Measurements from ENCODE around the gene GAPT.
"Not testable (repeated sequence)": the region's sequence is repeated elsewhere in the genome, so short reads cannot be mapped to it uniquely, and the experiment has no call there.

Gene GAPT

GRCh38 chr5:58503390-58504046 is 12.3 kb downstream of the GAPT start:
- DNase-seq (ENCODE audit: low read depth in 1 of 2, low spot score in 1 of 2) = no peak

GRCh38 chr5:58504766-58505165 is 13.5 kb downstream of the GAPT start:
- DNase-seq (ENCODE audit: low read depth in 1 of 2, low spot score in 1 of 2) = no peak

- no peak for DNase-seq (ENCODE audit: low read depth in 1 of 2, low spot score in 1 of 2)
Observed at GRCh38 chr5:58505502-58505901, 14.3 kb downstream of the GAPT start.

GRCh38 chr5:58505971-58506640 is 14.9 kb downstream of the GAPT start:
- no peak for DNase-seq (ENCODE audit: low read depth in 1 of 2, low spot score in 1 of 2)

GRCh38 chr5:58507715-58508114 is 16.5 kb downstream of the GAPT start:
- no peak for DNase-seq (ENCODE audit: low read depth in 1 of 2, low spot score in 1 of 2)

GRCh38 chr5:58517198-58517597 is 26.0 kb downstream of the GAPT start:
- DNase-seq (ENCODE audit: low read depth in 1 of 2, low spot score in 1 of 2) = no peak

GRCh38 chr5:58523956-58524355 is 32.7 kb downstream of the GAPT start:
- no peak for DNase-seq (ENCODE audit: low read depth in 1 of 2, low spot score in 1 of 2)

GRCh38 chr5:58524571-58524970 is 33.3 kb downstream of the GAPT start:
- DNase-seq (ENCODE audit: low read depth in 1 of 2, low spot score in 1 of 2) = no peak

- DNase-seq (ENCODE audit: low read depth in 1 of 2, low spot score in 1 of 2) = no peak
Observed at GRCh38 chr5:58530942-58531490, 39.8 kb downstream of the GAPT start.

- DNase-seq (ENCODE audit: low read depth in 1 of 2, low spot score in 1 of 2) = not testable (repeated sequence)
Observed at GRCh38 chr5:58541935-58542334, 50.7 kb downstream of the GAPT start.

GRCh38 chr5:58542709-58543108 is 51.5 kb downstream of the GAPT start:
- DNase-seq (ENCODE audit: low read depth in 1 of 2, low spot score in 1 of 2) = no peak

GRCh38 chr5:58543723-58544122 is 52.5 kb downstream of the GAPT start:
- DNase-seq (ENCODE audit: low read depth in 1 of 2, low spot score in 1 of 2) = no peak

- DNase-seq (ENCODE audit: low read depth in 1 of 2, low spot score in 1 of 2) = no peak
Observed at GRCh38 chr5:58544195-58544594, 53.0 kb downstream of the GAPT start.

GRCh38 chr5:58544926-58545325 is 53.7 kb downstream of the GAPT start:
- no peak for DNase-seq (ENCODE audit: low read depth in 1 of 2, low spot score in 1 of 2)

GRCh38 chr5:58545912-58546311 is 54.7 kb downstream of the GAPT start:
- DNase-seq (ENCODE audit: low read depth in 1 of 2, low spot score in 1 of 2) = no peak

All from activated CD4-positive, alpha-beta T cell treated with anti-CD3 and anti-CD28 coated beads, Interleukin-2, amount 50 U/mL, for 24 hours (primary cell).